ENCODE data around the gene CCDC32.
A peak's percentile ranks its signal among the peaks of the same experiment; 100 is the strongest.
"Not testable (repeated sequence)": the region's sequence is repeated elsewhere in the genome, so short reads cannot be mapped to it uniquely, and the experiment has no call there.

The CCDC32 gene

GRCh38 chr15:40564591-40565332 lies at the start of gene CCDC32:
CCDC32 (minus strand) TSS chr15:40565042; CDS start chr15:40563015, 2,027 bp downstream.
- DNase-seq (ENCODE audit: low read depth in 3 of 3, low spot score in 1 of 3): peak; percentile 80 to 85 (median 85)

- no peak for DNase-seq (ENCODE audit: low read depth in 3 of 3, low spot score in 1 of 3)
These were observed 48.2 kb upstream of the CCDC32 start for GRCh38 chr15:40613080-40613479.

- DNase-seq (ENCODE audit: low read depth in 3 of 3, low spot score in 1 of 3): no peak
These were observed 39.1 kb upstream of the CCDC32 start for GRCh38 chr15:40603935-40604334.

- DNase-seq (ENCODE audit: low read depth in 3 of 3, low spot score in 1 of 3): no peak
These were observed 36.1 kb upstream of the CCDC32 start for GRCh38 chr15:40600956-40601355.

- DNase-seq (ENCODE audit: low read depth in 3 of 3, low spot score in 1 of 3): no peak
These were observed 33.8 kb upstream of the CCDC32 start for GRCh38 chr15:40598672-40599071.

- no peak for DNase-seq (ENCODE audit: low read depth in 3 of 3, low spot score in 1 of 3)
These were observed 33.3 kb upstream of the CCDC32 start for GRCh38 chr15:40598126-40598525.

- DNase-seq (ENCODE audit: low read depth in 3 of 3, low spot score in 1 of 3): no peak
These were observed 32.2 kb upstream of the CCDC32 start for GRCh38 chr15:40597024-40597423.

GRCh38 chr15:40595773-40596172 lies 30.9 kb upstream of the CCDC32 start:
- no peak for DNase-seq (ENCODE audit: low read depth in 3 of 3, low spot score in 1 of 3)

GRCh38 chr15:40595219-40595618 lies 30.4 kb upstream of the CCDC32 start:
- no peak for DNase-seq (ENCODE audit: low read depth in 3 of 3, low spot score in 1 of 3)

- no peak for DNase-seq (ENCODE audit: low read depth in 3 of 3, low spot score in 1 of 3)
These were observed 29.6 kb upstream of the CCDC32 start for GRCh38 chr15:40594429-40594836.

- DNase-seq (ENCODE audit: low read depth in 3 of 3, low spot score in 1 of 3): peak; percentile 63 to 78 (median 75)
These were observed 29.0 kb upstream of the CCDC32 start, which contains the start of gene KNL1 for GRCh38 chr15:40593588-40594428. KNL1 (plus strand) TSS chr15:40594249; CDS start chr15:40602932, 8,683 bp downstream.

- no peak for DNase-seq (ENCODE audit: low read depth in 3 of 3, low spot score in 1 of 3)
These were observed 28.3 kb upstream of the CCDC32 start for GRCh38 chr15:40593165-40593564.

GRCh38 chr15:40591389-40591788 lies 26.5 kb upstream of the CCDC32 start:
- no peak for DNase-seq (ENCODE audit: low read depth in 3 of 3, low spot score in 1 of 3)

- no peak for DNase-seq (ENCODE audit: low read depth in 3 of 3, low spot score in 1 of 3)
These were observed 25.8 kb upstream of the CCDC32 start for GRCh38 chr15:40590667-40591050.

- no peak for DNase-seq (ENCODE audit: low read depth in 3 of 3, low spot score in 1 of 3)
These were observed 19.3 kb upstream of the CCDC32 start for GRCh38 chr15:40584191-40584590.

GRCh38 chr15:40582726-40583246 lies 17.9 kb upstream of the CCDC32 start:
- no peak for DNase-seq (ENCODE audit: low read depth in 3 of 3, low spot score in 1 of 3)

- not testable (repeated sequence) for DNase-seq (ENCODE audit: low read depth in 3 of 3, low spot score in 1 of 3)
These were observed 17.0 kb upstream of the CCDC32 start for GRCh38 chr15:40581796-40582195.

- no peak for DNase-seq (ENCODE audit: low read depth in 3 of 3, low spot score in 1 of 3)
These were observed 14.1 kb upstream of the CCDC32 start for GRCh38 chr15:40578892-40579291.

- not testable (repeated sequence) for DNase-seq (ENCODE audit: low read depth in 3 of 3, low spot score in 1 of 3)
These were observed 12.1 kb upstream of the CCDC32 start for GRCh38 chr15:40576914-40577313.

- no peak for DNase-seq (ENCODE audit: low read depth in 3 of 3, low spot score in 1 of 3)
These were observed 10.3 kb upstream of the CCDC32 start for GRCh38 chr15:40575113-40575512.

- peak; percentile 59 to 85 (median 71) for DNase-seq (ENCODE audit: low read depth in 3 of 3, low spot score in 1 of 3)
These were observed 4.5 kb upstream of the CCDC32 start, which contains the start of gene RPUSD2 for GRCh38 chr15:40569129-40569953. RPUSD2 (plus strand) TSS chr15:40569299; CDS start chr15:40569338, 39 bp downstream.
